ENCODE measurements around the gene ST3GAL3.

The ST3GAL3 gene

DNA sequence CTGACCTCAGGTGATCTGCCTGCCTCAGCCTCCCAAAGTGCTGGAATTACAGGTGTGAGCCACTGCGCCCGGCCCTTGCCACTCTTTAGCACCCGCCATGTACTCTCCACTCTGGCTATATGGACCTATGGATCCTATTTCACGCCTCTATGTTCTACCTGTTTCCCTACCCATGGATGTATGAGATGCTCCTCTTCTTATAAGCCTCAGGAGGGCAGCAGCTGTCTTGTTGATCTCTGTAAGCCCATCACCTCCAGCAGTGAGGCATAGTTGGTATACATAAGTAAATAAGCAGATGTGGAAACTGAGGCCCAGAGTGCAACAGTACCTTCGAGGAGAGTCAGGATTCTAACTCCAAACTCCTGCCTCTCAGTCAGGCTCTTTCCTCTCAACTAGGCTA is 201.5 kb downstream of the ST3GAL3 start:
- DNase-seq (ENCODE audit: low read depth in 2 of 2, low spot score in 1 of 2), result no peak

DNA sequence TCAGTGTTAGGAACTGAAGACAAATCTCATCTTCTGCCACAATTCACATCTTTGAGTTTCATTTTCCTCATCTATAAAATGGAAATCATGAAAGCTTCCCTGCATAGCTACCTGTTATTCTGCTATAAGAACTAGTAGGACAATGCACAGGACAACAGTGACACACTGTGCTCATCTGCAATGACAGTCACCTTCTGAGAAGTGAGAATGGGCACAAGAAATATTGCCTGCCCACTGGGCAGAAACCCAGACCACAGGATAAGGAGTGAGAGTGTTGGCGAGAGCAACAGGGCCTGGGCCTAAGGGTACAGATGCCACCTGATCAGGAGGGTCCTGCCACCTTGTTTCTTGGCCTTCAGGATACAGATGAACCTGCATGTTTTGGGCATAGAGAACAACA is 203.0 kb downstream of the ST3GAL3 start:
- no peak for DNase-seq (ENCODE audit: low read depth in 2 of 2, low spot score in 1 of 2)

DNA sequence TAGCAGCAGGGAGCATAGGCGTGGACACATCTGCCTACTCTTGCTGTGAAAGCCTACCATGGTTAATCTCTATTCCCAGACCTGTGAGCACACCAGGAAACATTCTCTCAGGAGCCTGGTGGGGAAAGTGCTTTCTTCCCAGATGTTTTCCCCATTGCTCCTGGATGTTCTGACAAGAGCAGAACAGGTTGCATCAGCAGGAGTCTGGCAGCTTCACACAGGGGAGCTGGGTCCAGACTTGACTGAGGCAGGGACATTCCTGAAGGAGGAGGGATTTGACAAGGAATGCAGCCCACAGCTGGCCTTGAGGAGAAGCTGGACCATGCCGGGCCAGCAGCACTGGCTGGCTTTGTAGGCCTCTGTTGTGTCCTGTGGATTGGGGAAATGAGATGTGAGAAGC is 205.3 kb downstream of the ST3GAL3 start:
- no peak for DNase-seq (ENCODE audit: low read depth in 2 of 2, low spot score in 1 of 2)

DNA sequence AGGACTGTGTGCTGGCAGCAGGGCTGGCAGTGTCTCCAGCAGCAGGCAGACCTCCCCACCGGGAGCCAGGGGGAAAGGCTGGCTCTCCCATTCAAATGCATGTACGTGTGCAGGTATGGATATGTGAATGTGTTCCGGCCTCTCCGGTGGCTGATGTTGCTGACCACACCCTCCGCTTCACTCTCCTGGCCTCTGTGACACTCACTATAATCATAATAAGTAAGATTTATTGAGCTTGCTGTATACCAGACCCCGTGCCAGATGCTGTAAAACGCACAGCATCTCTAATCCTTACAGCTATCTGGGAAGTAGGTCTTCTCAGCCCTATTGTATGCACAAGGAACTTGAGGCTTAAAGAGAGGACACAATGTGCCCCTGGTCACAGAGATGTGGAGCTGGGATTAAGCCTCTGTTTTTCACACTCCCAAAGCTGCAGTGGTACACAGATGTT is 205.7 kb downstream of the ST3GAL3 start:
- DNase-seq (ENCODE audit: low read depth in 2 of 2, low spot score in 1 of 2), result no peak

DNA sequence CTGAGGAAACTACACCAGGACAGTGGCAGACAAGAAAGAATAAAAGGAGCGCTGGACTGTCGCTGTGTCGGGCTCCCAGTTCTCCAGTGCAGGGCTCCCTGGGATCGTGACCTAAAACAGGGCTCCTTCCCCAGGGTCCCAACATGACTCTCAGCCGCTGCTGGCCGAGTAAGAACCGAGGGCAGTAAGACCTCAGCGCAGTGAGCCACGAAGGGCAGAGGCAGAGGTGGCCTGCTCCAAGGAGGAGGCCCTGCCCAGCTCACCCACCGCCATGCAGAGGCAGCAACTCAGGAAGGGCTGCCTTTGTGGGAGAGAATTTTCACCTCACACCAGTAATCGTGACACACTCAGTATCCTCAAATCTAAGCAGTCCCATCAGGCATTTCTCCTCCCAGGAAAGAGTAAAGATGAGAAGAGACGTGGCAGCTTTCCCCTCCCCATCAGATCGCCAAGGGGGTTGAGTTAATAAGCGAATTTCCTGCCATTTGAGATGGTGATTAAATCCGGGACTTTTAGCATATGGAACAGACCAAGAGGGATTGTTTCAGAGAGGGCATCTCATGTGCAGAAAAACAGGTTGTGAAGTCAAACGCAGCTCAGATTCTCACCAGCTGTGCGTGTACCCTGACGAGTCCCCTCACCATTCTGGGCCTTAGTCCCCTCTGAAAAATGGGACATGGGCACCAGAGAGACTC is 206.5 kb downstream of the ST3GAL3 start:
- DNase-seq (ENCODE audit: low read depth in 2 of 2, low spot score in 1 of 2), result no peak

DNA sequence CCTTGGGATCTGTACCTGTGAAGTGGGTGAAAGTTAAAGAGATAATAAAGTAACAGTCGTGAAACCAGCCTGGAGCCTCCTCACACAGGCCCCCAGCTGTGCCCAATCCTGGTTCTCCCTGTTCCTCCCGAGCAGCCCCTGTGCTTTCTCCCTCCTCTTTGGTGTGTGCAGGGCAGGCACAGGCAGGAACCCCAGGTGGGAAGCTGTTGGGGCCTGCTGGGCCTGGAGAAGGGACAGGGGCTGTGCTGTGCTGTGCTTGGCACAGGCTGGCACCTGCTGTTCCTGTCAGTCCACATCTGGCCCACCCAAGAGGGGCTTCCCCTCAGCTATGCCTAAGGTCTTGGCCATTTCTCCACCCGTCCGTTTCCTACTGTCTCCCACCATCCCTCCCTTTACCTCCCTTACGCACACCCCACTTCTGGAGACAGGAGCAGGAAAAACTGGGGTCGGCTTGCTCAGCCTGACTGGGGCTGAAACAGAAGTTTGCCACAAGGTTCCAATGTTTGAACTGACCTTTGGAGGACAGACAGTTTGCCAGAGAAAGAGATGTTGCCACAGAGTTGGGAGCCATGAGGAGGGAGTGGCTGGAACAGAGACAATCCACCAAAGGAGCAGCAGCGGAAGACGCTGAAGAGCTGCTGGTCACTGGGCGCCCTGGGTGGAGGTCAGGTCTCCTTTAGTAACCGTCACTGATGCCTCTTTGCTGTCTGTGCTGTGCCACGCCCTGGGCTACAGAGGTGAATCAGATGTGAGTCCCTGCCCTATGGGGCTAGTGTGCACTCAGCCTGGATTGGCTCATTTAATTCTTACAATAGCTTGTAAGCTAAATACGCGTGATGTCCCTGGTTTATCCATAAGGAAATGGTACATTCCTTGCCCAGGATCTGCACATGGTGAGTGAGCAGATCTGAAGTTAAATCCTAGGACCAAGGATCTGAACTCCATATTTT is 207.5 kb downstream of the ST3GAL3 start:
- no peak for DNase-seq (ENCODE audit: low read depth in 2 of 2, low spot score in 1 of 2)

DNA sequence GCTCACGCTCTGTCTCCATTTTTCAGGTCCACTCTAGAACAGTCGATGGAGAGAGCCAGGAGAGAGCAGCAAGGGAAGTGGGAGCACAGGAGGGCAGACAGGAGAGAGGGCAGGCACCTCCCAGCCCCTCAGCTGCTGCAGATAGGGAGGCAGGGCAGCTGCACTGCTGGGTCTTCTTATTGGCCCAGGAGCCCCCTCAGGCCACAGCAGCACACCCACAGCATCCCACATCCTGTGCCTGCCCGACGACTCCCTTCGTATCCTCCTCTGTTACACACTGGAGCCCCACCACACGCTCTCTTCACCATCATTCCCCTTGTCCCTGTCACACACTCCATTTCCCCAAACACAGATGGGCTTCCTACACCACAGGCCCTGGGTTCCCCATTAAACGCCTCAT is 212.6 kb downstream of the ST3GAL3 start:
- DNase-seq (ENCODE audit: low read depth in 2 of 2, low spot score in 1 of 2), result no peak

DNA sequence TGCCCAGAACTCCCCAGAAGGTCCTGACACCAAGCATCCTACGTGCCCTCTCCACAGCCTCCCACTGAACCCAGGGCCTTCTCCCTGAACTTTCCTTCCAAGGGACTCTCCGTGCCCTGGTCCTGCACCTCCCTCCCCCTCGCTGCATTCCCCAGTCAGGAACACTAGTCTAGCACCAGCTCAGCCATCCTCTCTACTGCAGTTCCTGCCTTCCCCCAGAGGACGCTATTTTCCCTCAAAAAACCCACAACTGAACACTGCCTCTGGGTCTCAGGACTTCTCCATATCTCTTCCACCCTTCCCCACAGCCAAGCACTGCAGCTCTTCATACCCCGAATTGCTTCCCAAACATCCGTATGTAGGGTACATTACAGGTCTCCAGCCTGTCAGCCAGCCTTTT is 213.7 kb downstream of the ST3GAL3 start:
- DNase-seq (ENCODE audit: low read depth in 2 of 2, low spot score in 1 of 2), result no peak

DNA sequence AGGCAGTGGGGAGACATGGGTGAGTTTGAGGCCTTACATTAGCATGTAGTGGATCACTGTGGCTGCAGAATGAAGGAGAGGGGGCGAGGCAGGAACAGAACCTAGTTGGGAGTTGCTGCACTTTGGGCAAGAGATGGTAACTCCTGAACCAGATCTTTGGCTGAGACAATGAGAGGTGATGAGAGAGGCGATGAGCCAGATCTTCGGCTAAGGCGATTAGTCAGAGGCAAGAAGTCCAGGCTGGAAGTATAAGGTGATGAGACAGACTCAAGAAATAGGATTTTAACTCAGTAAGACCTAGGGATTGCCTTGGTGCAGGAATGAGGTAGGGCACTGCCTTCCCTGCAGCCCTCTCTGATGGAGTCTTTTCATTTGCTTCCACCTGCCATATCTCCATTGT is 217.2 kb downstream of the ST3GAL3 start:
- no peak for DNase-seq (ENCODE audit: low read depth in 2 of 2, low spot score in 1 of 2)

DNA sequence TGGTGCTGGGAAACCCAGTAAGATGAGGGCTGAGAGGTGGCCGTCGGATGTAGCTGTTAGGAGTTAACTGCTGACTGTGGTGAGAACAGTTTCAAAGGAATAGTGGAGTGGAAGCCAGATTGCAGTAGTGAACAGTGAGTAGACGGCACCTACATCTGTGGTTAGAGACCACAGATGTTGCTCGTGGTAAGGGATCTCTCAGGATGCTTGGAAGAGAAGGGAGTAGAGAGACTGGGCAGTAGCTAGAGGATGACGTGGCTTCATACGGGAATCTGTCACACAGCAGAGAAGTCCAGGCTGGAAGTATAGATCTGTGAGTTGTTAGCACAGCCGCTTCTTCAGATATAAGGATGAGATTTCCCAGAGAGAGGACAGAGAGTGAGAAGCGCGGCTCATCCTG is 218.5 kb downstream of the ST3GAL3 start:
- DNase-seq (ENCODE audit: low read depth in 2 of 2, low spot score in 1 of 2), result no peak

DNA sequence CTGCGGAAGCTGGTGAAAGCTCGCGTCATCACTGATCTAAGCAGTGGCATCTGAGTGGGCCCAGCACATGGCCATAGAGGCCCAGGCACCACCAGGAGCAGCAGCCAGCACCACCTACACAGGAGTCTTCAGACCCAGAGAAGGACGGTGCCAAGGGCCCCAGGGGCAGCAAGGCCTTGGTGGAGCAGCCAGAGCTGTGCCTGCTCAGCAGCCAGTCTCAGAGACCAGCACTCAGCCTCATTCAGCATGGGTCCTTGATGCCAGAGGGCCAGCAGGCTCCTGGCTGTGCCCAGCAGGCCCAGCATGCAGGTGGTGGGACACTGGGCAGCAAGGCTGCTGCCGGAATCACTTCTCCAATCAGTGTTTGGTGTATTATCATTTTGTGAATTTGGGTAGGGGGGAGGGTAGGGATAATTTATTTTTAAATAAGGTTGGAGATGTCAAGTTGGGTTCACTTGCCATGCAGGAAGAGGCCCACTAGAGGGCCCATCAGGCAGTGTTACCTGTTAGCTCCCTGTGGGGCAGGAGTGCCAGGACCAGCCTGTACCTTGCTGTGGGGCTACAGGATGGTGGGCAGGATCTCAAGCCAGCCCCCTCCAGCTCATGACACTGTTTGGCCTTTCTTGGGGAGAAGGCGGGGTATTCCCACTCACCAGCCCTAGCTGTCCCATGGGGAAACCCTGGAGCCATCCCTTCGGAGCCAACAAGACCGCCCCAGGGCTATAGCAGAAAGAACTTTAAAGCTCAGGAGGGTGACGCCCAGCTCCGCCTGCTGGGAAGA is 223.0 kb downstream of the ST3GAL3 start:
- DNase-seq (ENCODE audit: low read depth in 2 of 2, low spot score in 1 of 2), result no peak

DNA sequence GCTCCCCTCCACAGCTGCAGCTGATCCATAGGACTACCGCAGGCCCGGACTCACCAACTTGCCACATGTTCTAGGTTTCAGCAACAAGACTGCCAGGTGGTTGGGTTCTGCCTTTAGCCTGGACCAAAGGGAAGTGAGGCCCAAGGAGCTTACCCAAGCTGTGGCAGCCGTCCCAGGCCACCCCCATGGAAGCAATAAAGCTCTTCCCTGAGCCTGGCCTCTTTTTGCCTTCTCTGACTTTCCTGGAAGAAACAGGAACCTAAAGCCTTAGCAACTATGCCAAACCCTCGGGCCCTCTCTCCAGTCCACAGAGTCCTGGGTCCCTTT is 223.6 kb downstream of the ST3GAL3 start:
- no peak for DNase-seq (ENCODE audit: low read depth in 2 of 2, low spot score in 1 of 2)

DNA sequence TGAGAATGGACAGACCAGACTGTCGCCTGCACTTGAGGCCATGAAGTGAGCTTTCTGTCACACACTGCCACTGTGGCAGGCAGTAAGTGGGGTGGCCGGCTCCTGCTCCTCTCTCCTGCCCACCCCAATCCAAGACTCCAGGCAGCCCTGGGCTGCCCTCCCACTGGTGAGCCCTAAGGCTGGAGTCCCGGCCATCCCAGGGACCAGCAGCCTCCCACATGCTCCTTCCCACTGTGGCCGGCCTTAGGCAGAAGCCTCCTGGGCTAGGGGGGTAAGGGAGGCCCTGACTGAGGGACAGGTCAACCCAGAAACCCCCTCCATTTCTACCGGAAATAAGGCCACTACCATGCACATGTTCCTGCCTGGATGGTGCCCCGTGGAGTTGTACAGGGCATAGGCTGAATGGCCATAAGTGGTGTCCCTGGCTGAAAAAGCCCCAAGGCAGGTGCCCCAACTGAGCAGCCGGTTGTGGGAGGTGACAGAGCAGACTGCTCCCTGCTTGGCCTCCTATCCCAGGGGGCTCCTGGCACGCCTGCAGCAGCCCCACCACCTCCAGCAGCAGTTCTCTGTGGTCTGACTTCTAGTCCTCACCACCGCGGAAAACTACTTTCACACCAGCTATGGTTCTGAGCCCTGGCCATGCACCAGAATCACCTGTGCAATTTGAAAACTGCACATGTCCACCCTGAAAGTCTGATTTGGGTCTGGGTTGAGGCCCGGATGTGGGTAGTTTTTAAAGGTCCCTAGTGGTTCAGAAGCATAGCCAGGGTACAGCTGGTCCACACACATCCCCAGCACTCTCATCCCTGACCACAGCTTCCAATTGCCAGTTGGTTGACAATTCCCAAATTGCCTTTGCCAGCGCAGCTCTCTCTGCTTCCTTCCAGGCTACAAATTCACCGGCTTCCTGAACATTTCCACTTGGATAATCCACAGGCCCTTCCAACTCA is 224.7 kb downstream of the ST3GAL3 start:
- DNase-seq (ENCODE audit: low read depth in 2 of 2, low spot score in 1 of 2), result no peak

DNA sequence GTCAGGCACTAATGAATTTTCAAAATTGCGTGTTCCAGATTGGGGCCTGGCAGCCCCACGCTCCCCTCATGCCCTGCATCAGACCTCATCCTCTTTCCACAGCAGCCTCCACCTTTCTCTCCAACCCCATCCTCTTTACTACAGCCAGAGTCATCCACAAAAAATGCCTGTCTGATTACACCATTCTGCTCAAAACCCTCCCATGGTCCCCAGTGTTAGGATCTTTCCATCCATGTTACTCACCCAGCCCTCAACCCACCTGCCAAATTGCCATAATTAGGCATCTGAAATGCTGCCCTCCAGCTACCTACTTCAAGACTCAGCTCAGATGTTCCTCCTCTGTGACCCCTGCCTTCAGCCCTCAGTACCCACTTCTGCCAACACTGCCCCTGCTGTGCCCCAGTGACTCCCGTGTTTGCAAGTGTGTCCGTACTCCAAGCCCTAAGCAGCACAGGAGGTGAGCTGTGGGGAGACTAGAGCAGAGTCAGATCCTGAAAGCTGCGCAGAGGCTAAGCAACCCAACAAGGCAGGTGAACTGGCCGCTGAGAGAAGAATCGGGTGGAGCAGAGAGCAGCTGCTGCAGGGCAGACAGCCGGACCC is 225.6 kb downstream of the ST3GAL3 start:
- DNase-seq (ENCODE audit: low read depth in 2 of 2, low spot score in 1 of 2), result no peak

DNA sequence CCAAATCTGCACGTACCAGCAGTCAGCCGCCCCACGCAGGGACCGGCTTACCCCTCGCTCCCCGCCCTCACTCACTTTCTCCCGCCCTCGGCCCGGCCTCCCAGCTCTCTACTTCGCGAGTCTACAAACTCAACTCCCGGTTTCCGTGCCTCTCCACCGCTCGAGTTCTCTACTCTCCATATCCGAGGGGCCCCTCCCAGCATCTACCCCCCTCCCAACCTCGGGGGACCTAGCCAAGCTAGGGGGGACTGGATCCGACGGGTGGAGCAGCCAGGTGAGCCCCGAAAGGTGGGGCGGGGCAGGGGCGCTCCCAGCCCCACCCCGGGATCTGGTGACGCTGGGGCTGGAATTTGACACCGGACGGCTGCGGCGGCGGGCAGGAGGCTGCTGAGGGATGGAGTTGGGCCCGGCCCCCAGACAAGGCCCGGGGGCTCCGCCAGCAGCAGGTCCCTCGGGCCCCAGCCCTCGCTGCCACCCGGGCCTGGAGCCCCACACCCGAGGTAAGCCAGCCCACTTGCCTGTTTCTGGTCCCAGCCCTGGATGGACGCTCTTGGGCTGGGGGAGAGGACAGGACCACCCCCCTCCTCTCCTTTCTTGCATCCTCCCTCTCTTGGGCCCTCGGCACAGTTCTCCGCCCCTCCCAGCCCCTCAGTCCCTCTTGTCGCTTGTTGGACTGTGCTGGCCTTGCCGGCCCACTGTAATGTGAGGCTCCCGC is 226.2 kb downstream of the ST3GAL3 start, which contains the start of gene ARTN:
Gene ARTN, plus strand, starts transcription at position 416 of the 715 bp plus-strand sequence. CDS start 1,856 bp downstream, outside the sequence.
- DNase-seq (ENCODE audit: low read depth in 2 of 2, low spot score in 1 of 2), result no peak

DNA sequence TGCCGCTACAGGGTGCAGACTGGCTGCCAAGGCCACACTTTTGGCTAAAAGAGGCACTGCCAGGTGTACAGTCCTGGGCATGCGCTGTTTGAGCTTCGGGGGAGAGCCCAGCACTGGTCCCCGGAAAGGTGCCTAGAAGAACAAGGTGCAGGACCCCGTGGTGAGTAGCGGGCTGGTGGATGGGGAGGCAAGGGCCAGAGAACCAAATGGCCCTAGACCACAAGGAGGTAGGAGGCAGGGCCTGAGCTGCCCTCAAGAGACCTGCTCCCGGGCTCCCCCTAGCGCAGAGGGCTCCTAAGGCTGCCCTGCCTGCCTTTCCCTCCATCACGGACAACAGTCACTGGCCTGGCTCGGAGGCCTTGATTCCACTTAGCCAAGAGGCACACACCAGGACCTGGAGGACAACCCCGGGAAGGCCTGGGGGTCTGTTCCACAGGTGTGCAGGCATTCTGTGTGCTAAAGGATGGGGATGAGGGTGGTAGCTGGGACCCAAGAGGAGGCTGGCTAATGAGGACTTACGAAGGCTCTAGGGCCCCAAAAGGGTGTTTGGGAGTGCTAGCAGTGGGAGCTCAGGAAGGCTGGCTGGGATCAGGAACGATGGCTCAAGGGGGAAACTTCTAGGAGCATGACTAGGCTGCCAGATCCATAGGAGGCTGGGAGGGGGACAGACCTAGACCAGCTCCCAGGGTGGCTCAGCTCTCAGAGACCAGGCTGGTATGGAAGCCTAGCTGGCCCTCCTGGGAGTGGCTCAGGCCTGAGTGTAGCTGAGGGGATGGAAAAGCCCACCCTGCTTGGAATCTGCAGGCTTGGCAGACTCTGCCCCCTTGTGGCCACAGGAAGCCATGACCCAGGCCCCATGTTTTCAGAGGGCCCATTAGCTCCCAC is 227.0 kb downstream of the ST3GAL3 start:
- peak in 1 of 2 donors; percentile 4 for DNase-seq (ENCODE audit: low read depth in 2 of 2, low spot score in 1 of 2)

DNA sequence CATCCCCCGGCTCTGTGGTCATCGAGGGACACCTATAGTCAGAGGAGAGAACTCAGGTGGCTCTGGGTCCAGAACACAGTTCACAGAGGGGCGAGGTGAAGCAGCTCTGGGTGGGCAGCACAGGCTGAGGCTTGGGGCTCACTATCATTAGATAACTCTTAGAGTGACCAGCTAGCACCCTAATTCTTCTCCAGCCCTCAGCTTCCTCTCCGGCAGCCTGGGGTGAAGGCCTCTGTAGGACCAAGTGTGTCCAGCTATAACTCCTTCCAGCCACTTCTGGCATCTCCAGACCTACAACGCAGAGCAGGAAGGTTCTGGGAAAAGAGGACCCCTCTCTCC is 227.6 kb downstream of the ST3GAL3 start:
- no peak for DNase-seq (ENCODE audit: low read depth in 2 of 2, low spot score in 1 of 2)

DNA sequence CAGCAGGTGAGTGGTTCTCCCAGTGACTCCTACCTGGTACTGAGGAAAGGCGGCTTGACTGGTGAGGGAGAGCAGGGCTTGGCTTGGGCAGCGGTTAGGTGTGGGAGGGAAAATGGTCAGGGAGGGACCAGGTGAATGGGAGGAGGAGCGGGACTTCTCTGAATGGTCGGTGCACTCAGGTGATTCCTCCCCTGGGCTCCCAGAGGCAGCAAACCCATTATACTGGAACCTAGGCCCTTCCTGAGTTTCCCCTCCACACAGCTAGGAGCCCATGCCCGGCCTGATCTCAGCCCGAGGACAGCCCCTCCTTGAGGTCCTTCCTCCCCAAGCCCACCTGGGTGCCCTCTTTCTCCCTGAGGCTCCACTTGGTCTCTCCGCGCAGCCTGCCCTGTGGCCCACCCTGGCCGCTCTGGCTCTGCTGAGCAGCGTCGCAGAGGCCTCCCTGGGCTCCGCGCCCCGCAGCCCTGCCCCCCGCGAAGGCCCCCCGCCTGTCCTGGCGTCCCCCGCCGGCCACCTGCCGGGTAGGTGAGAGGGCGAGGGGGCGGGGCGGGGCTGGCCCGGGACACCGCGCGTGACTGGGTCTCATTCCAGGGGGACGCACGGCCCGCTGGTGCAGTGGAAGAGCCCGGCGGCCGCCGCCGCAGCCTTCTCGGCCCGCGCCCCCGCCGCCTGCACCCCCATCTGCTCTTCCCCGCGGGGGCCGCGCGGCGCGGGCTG is 228.5 kb downstream of the ST3GAL3 start:
- DNase-seq (ENCODE audit: low read depth in 2 of 2, low spot score in 1 of 2), result no peak
